Measurements from ENCODE around the gene SLC8A1. TPM values are rescaled to one million over a fixed set of nuclear protein-coding genes. Genes with fewer than 3 reads are reported as not detected.

Gene SLC8A1
- total RNA-seq, 2 donors from 2014 or later = 23.2 to 28.2 TPM

DNA sequence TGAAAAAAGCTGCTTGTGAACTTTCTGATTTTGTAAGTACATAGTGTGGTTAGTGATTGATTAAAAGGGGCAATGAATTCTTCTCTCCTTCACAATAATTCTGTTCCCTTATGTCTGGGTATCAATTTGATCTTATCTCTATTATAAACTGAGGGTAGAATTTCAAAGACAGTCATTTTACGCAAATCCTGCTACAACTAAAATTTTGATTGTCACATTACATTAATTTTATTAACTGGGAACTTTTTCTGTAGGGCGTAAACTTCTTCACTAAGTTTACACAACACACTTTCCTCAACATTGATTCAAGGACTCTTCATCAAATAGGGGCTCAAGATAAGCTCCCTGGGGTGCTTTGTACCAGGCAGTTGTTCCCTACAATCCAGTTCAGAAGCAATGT lies 5.0 kb upstream of the SLC8A1 start:
- Histone ChIP-seq H3K9me3 (no peaks in the 10 kb centered on the region), H3K4me3 (no peak overlapping the region), H3K4me1 (replicated peaks) (no peaks in the 10 kb centered on the region), H3K27me3 (replicated peaks; ENCODE audit: insufficient read depth) (no peaks in the 10 kb centered on the region), H3K27ac (no peak overlapping the region), H3K36me3 (no peaks in the 10 kb centered on the region)
- WGBS = 63% methylated on average over 2 of the region's 2 CpGs
- TF ChIP-seq POLR2A (IDR thresholded peaks at IDR 0.05) = no peak
- TF ChIP-seq POLR2AphosphoS5 (IDR thresholded peaks at IDR 0.05) = no peak
- TF ChIP-seq, protein P1, sequence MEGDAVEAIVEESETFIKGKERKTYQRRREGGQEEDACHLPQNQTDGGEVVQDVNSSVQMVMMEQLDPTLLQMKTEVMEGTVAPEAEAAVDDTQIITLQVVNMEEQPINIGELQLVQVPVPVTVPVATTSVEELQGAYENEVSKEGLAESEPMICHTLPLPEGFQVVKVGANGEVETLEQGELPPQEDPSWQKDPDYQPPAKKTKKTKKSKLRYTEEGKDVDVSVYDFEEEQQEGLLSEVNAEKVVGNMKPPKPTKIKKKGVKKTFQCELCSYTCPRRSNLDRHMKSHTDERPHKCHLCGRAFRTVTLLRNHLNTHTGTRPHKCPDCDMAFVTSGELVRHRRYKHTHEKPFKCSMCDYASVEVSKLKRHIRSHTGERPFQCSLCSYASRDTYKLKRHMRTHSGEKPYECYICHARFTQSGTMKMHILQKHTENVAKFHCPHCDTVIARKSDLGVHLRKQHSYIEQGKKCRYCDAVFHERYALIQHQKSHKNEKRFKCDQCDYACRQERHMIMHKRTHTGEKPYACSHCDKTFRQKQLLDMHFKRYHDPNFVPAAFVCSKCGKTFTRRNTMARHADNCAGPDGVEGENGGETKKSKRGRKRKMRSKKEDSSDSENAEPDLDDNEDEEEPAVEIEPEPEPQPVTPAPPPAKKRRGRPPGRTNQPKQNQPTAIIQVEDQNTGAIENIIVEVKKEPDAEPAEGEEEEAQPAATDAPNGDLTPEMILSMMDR (IDR thresholded peaks at IDR 0.05) = no peak
- intact Hi-C loops (cut with DNase I) = no loop called here
- DNase-seq (ENCODE audit: low spot score) = no peak

DNA sequence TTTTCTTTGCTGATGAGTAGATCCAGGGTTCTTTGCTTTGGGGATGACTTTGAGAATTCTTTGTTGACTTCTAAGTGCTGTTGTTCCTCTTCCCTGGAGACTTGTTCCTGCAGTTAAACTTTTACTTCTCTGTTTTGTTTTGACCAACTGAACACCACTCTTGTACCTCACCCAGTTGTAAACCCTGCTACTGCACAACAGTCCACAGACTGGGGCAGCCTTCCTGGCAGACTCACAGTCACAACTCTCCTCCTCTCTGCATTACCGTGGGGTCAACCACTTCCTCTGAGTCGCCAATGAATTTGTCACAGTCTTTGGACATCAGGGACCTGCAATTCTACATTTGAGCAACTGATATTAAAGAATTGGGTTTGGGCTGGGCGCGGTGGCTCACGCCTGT lies 3.8 kb upstream of the SLC8A1 start:
- intact Hi-C loops (cut with DNase I) = no loop called here
- Histone ChIP-seq H3K27me3 (replicated peaks; ENCODE audit: insufficient read depth) (no peaks in the 10 kb centered on the region), H3K27ac (no peak overlapping the region), H3K9me3 (no peaks in the 10 kb centered on the region), H3K4me1 (replicated peaks) (no peaks in the 10 kb centered on the region), H3K4me3 (no peak overlapping the region), H3K36me3 (no peaks in the 10 kb centered on the region)
- TF ChIP-seq POLR2AphosphoS5 (IDR thresholded peaks at IDR 0.05) (no peak), POLR2A (IDR thresholded peaks at IDR 0.05) (no peak)
- TF ChIP-seq, protein P1 (IDR thresholded peaks at IDR 0.05) = no peak
- DNase-seq (ENCODE audit: low spot score) = no peak
- 91% methylated on average over 5 of the region's 5 CpGs for WGBS

DNA sequence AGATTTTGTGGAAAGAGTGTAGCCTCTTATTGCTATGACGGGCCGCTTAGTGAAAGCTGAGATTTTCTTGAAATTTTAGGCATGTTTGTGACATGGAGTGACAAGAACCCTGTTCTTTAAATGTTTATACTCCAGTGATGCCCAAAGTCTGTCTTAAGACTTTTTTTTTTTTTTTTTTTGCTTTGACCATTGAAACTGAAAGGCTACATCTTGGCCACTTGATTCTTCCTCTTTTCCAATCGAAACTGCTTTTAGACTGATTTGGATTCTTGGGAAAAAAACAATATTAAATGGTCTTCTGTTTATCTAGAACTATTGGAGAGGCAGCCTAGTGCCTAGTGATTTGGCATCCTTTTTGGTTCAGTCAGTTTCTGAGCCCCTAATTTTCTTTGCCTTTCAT lies 2.4 kb upstream of the SLC8A1 start:
- Histone ChIP-seq H3K36me3 (no peaks in the 10 kb centered on the region), H3K27me3 (replicated peaks; ENCODE audit: insufficient read depth) (no peaks in the 10 kb centered on the region), H3K9me3 (no peaks in the 10 kb centered on the region), H3K27ac (no peak overlapping the region), H3K4me1 (replicated peaks) (no peaks in the 10 kb centered on the region), H3K4me3 (no peak overlapping the region)
- 89% methylated on average over 3 of the region's 3 CpGs for WGBS
- TF ChIP-seq, protein P1 (IDR thresholded peaks at IDR 0.05) = no peak
- TF ChIP-seq POLR2A (IDR thresholded peaks at IDR 0.05) (no peak), POLR2AphosphoS5 (IDR thresholded peaks at IDR 0.05) (no peak)
- no peak for DNase-seq (ENCODE audit: low spot score)
- intact Hi-C loops (cut with DNase I) = loop anchor here (5.0 kb wide), 2 partner anchors 82 to 167 kb away; no protein-coding TSS in a partner anchor

DNA sequence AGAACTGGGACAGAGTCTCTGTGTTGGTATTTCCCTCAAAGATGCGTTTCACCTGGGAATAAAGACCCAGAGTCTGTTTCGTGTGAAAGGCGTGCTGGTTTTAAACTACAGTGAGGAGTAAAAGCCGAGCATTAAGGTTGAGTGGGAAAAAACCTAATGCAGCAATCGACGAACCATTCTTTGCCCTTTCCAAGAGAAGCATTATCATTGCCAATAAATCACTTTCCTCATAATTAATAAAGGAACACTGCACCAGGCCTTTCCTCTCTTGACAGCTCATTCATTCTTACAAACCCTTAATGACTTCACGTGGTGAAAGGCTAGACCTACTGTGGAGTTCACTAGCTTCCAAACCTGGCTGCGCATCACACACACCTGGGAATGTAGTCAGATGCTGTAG lies 896 bp upstream of the SLC8A1 start:
- no peak overlapping the region for H3K27ac ChIP-seq
- no peaks in the 10 kb centered on the region for H3K9me3 ChIP-seq
- H3K36me3 ChIP-seq = no peaks in the 10 kb centered on the region
- no peaks in the 10 kb centered on the region for H3K27me3 ChIP-seq (replicated peaks; ENCODE audit: insufficient read depth)
- TF ChIP-seq, protein P1 (IDR thresholded peaks at IDR 0.05) = no peak
- TF ChIP-seq POLR2AphosphoS5 (IDR thresholded peaks at IDR 0.05) (no peak), POLR2A (IDR thresholded peaks at IDR 0.05) (no peak)
- intact Hi-C loops (cut with DNase I) = loop anchor here (5.0 kb wide), 2 partner anchors 80 to 165 kb away; no protein-coding TSS in a partner anchor
- H3K4me3 ChIP-seq = peak overlapping the region in 1 of 2 donors; percentile 31
- no peaks in the 10 kb centered on the region for H3K4me1 ChIP-seq (replicated peaks)
- no peak for DNase-seq (ENCODE audit: low spot score)
- WGBS = 76% methylated on average over 8 of the region's 8 CpGs

DNA sequence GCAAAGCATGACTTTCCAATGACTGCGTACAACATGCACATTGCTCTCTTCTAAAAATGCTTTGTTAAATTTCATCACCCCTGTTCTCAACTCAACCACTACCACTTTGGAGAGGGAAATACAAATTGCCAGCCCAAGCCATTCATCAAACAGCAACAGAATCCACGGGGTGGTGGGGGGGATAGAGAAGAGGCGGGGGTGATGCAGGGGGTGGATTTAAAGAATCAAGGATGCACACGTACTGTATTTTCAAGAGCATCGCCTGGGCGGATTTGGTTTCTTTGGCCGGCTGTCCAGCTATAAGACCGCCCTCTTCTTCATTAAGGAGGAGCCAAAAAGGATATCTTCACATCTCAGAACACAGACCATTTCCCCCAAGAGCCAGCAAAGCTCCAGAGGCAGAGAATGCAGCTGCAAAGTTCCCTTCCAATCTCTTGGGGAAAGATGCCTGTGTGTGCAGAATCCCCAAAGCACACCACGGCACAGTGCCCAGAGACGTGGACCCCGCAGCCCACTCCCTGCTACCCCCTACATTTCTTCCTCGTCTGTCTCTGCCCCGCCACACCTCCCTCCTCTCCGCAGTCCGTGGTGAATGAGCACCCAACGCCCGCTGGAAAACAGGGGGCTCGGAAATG lies 977 bp downstream of the SLC8A1 start:
- H3K9me3 ChIP-seq = no peaks in the 10 kb centered on the region
- intact Hi-C loops (cut with DNase I) = loop anchor here (5.0 kb wide), 2 partner anchors 79 to 164 kb away; no protein-coding TSS in a partner anchor
- no peaks in the 10 kb centered on the region for H3K27me3 ChIP-seq (replicated peaks; ENCODE audit: insufficient read depth)
- peak overlapping the region; percentile 31 to 39 for H3K4me3 ChIP-seq
- TF ChIP-seq POLR2AphosphoS5 (IDR thresholded peaks at IDR 0.05) = no peak
- TF ChIP-seq, protein P1 (IDR thresholded peaks at IDR 0.05) = no peak
- TF ChIP-seq POLR2A (IDR thresholded peaks at IDR 0.05) = no peak
- no peaks in the 10 kb centered on the region for H3K4me1 ChIP-seq (replicated peaks)
- no peak for DNase-seq (ENCODE audit: low spot score)
- H3K36me3 ChIP-seq = no peaks in the 10 kb centered on the region
- 2% methylated on average over 18 of the region's 18 CpGs for WGBS
- H3K27ac ChIP-seq = peak overlapping the region; percentile 57 to 60
